ENCODE data around the gene ENTHD1. TPM values are rescaled to one million over a fixed set of nuclear protein-coding genes. Genes with fewer than 3 reads are reported as not detected.
"Not testable (repeated sequence)": the region's sequence is repeated elsewhere in the genome, so short reads cannot be mapped to it uniquely, and the experiment has no call there.

ENTHD1 gene
- total RNA-seq, 1 donor from 2014 or later, result not detected

DNA sequence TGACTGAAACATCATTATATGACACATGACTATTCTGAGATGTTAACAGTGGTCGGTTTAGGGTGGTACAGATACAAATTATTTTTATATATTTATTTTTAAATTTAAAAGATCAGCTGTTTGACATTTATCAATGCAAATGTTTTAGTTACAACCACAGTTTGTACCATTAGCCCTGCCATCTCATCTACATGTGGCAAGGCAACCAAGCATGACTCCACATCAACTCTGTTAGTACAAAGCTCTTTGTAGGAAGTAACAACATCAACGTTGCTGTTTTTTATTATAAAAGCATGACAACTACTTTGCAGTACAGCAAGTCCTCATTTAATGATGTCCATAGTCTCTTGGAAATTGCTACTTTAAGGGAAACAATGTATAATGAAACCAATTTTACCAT is 40.8 kb downstream of the ENTHD1 start:
- no peak overlapping the region for H3K27ac Mint-ChIP-seq (ENCODE audit: unreplicated experiment)
- H3K36me3 Mint-ChIP-seq (ENCODE audit: unreplicated experiment), result no peaks in the 10 kb centered on the region
- no peaks in the 10 kb centered on the region for H3K9me3 Mint-ChIP-seq (ENCODE audit: unreplicated experiment)
- no peak for DNase-seq
- H3K27me3 Mint-ChIP-seq (ENCODE audit: unreplicated experiment), result no peaks in the 10 kb centered on the region
- no peaks in the 10 kb centered on the region for H3K4me1 Mint-ChIP-seq (ENCODE audit: low read depth, unreplicated experiment)
- TF ChIP-seq, protein P1, sequence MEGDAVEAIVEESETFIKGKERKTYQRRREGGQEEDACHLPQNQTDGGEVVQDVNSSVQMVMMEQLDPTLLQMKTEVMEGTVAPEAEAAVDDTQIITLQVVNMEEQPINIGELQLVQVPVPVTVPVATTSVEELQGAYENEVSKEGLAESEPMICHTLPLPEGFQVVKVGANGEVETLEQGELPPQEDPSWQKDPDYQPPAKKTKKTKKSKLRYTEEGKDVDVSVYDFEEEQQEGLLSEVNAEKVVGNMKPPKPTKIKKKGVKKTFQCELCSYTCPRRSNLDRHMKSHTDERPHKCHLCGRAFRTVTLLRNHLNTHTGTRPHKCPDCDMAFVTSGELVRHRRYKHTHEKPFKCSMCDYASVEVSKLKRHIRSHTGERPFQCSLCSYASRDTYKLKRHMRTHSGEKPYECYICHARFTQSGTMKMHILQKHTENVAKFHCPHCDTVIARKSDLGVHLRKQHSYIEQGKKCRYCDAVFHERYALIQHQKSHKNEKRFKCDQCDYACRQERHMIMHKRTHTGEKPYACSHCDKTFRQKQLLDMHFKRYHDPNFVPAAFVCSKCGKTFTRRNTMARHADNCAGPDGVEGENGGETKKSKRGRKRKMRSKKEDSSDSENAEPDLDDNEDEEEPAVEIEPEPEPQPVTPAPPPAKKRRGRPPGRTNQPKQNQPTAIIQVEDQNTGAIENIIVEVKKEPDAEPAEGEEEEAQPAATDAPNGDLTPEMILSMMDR (IDR thresholded peaks at IDR 0.05; ENCODE audit: partially characterized antibody, unreplicated experiment), result no peak
- H3K4me3 Mint-ChIP-seq (ENCODE audit: unreplicated experiment), result no peak overlapping the region

DNA sequence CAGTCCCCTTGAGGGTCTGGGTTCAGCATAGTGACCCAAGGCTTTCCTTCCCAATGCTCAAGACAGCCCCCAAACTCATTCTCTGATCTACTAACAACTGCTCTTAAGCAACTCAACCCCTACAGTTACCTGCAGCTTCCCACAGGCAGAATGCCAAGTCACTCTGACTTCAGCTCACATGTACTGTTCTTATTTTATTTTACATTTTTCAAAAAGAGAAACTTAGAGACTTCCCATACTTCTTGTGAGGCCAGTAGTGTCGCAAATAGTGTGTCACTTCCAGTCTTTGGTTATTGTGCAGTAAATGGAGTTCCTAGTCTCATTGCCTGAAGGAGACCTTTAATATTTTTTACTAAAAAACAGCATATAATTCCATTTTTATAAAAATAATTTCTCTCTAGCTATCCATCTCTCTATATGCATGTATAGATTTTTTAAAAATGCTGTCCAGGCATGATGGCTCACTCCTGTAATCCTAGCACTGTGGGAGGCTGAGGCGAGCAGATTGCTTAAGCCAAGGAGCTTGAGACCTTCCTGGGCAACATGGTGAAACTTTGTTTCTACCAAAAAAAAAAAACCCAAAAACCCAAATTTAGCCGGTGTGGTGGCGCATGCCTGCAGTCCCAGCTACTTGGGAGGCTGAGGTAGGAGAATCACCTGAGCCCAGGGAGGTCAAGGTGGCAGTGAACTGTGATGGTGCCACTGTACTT is 41.8 kb downstream of the ENTHD1 start:
- H3K27ac Mint-ChIP-seq (ENCODE audit: unreplicated experiment), result no peak overlapping the region
- no peak overlapping the region for H3K4me3 Mint-ChIP-seq (ENCODE audit: unreplicated experiment)
- no peaks in the 10 kb centered on the region for H3K9me3 Mint-ChIP-seq (ENCODE audit: unreplicated experiment)
- H3K36me3 Mint-ChIP-seq (ENCODE audit: unreplicated experiment), result no peaks in the 10 kb centered on the region
- H3K4me1 Mint-ChIP-seq (ENCODE audit: low read depth, unreplicated experiment), result no peaks in the 10 kb centered on the region
- TF ChIP-seq, protein P1 (IDR thresholded peaks at IDR 0.05; ENCODE audit: partially characterized antibody, unreplicated experiment), result no peak
- no peak for DNase-seq
- no peaks in the 10 kb centered on the region for H3K27me3 Mint-ChIP-seq (ENCODE audit: unreplicated experiment)

DNA sequence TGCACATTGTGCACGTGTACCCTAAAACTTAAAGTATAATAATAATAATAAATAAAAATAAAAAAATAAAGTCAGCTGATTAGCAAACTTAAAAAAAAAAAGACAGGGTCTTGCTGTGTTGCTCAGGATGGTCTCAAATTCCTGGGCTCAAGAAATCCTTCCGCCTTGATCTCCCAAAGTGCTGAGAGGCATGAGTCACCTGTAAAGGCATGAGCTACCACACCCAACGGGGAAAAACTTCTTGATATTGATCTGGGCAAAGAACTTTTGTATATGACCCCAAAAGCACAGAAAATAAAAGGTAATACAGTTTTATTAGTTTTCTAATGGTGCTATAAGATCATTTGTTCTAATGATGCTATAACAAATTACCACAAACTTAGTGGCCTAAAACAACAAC is 46.1 kb downstream of the ENTHD1 start:
- no peak overlapping the region for H3K27ac Mint-ChIP-seq (ENCODE audit: unreplicated experiment)
- H3K27me3 Mint-ChIP-seq (ENCODE audit: unreplicated experiment), result no peaks in the 10 kb centered on the region
- no peaks in the 10 kb centered on the region for H3K36me3 Mint-ChIP-seq (ENCODE audit: unreplicated experiment)
- no peaks in the 10 kb centered on the region for H3K4me1 Mint-ChIP-seq (ENCODE audit: low read depth, unreplicated experiment)
- no peaks in the 10 kb centered on the region for H3K9me3 Mint-ChIP-seq (ENCODE audit: unreplicated experiment)
- DNase-seq, result no peak
- TF ChIP-seq, protein P1 (IDR thresholded peaks at IDR 0.05; ENCODE audit: partially characterized antibody, unreplicated experiment), result no peak
- no peak overlapping the region for H3K4me3 Mint-ChIP-seq (ENCODE audit: unreplicated experiment)

DNA sequence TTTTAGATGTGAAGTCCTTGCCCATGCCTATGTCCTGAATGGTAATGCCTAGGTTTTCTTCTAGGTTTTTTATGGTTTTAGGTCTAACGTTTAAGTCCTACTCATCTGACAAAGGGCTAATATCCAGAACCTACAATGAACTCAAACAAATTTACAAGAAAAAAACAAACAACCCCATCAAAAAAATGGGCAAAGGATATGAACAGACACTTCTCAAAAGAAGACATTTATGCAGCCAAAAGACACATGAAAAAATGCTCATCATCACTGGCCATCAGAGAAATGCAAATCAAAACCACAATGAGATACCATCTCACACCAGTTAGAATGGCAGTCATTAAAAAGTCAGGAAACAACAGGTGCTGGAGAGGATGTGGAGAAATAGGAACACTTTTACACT is 47.0 kb downstream of the ENTHD1 start:
- not testable (repeated sequence) for H3K27me3 Mint-ChIP-seq (ENCODE audit: unreplicated experiment); DNase-seq; H3K4me1 Mint-ChIP-seq (ENCODE audit: low read depth, unreplicated experiment); H3K27ac Mint-ChIP-seq (ENCODE audit: unreplicated experiment); H3K9me3 Mint-ChIP-seq (ENCODE audit: unreplicated experiment); H3K4me3 Mint-ChIP-seq (ENCODE audit: unreplicated experiment); H3K36me3 Mint-ChIP-seq (ENCODE audit: unreplicated experiment)

DNA sequence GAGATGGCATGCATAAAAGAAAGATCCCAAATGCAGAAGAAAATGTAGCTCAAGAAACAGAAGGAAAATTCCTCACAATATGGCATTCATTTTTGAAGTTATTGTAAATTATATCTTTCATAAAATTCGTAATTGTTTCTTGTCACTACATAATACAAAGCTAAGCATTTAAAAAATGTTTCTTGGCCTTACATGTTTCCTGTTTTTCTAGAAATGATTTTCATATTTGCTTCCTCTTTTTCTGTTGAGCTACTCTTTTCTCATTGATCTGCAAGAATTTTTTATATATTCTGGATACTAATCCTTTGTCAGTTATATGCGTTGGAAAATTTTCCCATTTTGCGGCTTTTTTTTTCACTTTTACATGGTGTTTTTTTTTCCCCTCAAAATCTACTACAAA is 48.0 kb downstream of the ENTHD1 start:
- Mint-ChIP-seq H3K27ac (ENCODE audit: unreplicated experiment) (no peak overlapping the region), H3K9me3 (ENCODE audit: unreplicated experiment) (no peaks in the 10 kb centered on the region), H3K27me3 (ENCODE audit: unreplicated experiment) (no peaks in the 10 kb centered on the region), H3K36me3 (ENCODE audit: unreplicated experiment) (no peaks in the 10 kb centered on the region), H3K4me3 (ENCODE audit: unreplicated experiment) (no peak overlapping the region), H3K4me1 (ENCODE audit: low read depth, unreplicated experiment) (no peaks in the 10 kb centered on the region)
- no peak for DNase-seq
- TF ChIP-seq, protein P1 (IDR thresholded peaks at IDR 0.05; ENCODE audit: partially characterized antibody, unreplicated experiment), result no peak

Measured in glutamatergic neuron (in vitro differentiated cells).